ENCODE results near the gene LPIN1.
"Not testable (repeated sequence)": the region's sequence is repeated elsewhere in the genome, so short reads cannot be mapped to it uniquely, and the experiment has no call there.

The LPIN1 gene

GRCh38 chr2:11816935-11817334, 70.5 kb downstream of the LPIN1 start:
- DNase-seq: not testable (repeated sequence)

- DNase-seq: no peak
Measured at GRCh38 chr2:11819235-11819729, 72.8 kb downstream of the LPIN1 start.

- DNase-seq: no peak
Measured at GRCh38 chr2:11820650-11821049, 74.2 kb downstream of the LPIN1 start.

- no peak for DNase-seq
Measured at GRCh38 chr2:11821705-11822104, 75.3 kb downstream of the LPIN1 start.

GRCh38 chr2:11822359-11822745, 75.9 kb downstream of the LPIN1 start:
- not testable (repeated sequence) for DNase-seq

GRCh38 chr2:11822746-11823451, 76.5 kb downstream of the LPIN1 start:
- DNase-seq: no peak

- DNase-seq: no peak
Measured at GRCh38 chr2:11824901-11825828, 78.7 kb downstream of the LPIN1 start.

GRCh38 chr2:11827547-11827946, 81.1 kb downstream of the LPIN1 start:
- DNase-seq: no peak

- no peak for DNase-seq
Measured at GRCh38 chr2:11828933-11829323, 82.5 kb downstream of the LPIN1 start.

- peak; percentile 87 for DNase-seq
Measured at GRCh38 chr2:11829324-11829946, 83.0 kb downstream of the LPIN1 start.

- peak; percentile 93 for DNase-seq
Measured at GRCh38 chr2:11829947-11830707, 83.7 kb downstream of the LPIN1 start.

GRCh38 chr2:11830708-11831301, 84.4 kb downstream of the LPIN1 start:
- DNase-seq: no peak

- no peak for DNase-seq
Measured at GRCh38 chr2:11831415-11831814, 85.0 kb downstream of the LPIN1 start.

- DNase-seq: no peak
Measured at GRCh38 chr2:11832531-11832930, 86.1 kb downstream of the LPIN1 start.

GRCh38 chr2:11833601-11834000, 87.2 kb downstream of the LPIN1 start:
- DNase-seq: no peak

- peak; percentile 14 for DNase-seq
Measured at GRCh38 chr2:11835403-11835802, 89.0 kb downstream of the LPIN1 start.

GRCh38 chr2:11836647-11837219, 90.3 kb downstream of the LPIN1 start:
- no peak for DNase-seq

- no peak for DNase-seq
Measured at GRCh38 chr2:11837875-11838734, 91.7 kb downstream of the LPIN1 start.

GRCh38 chr2:11839916-11840315, 93.5 kb downstream of the LPIN1 start:
- no peak for DNase-seq

GRCh38 chr2:11842336-11842735, 95.9 kb downstream of the LPIN1 start:
- peak; percentile 45 for DNase-seq

- not testable (repeated sequence) for DNase-seq
Measured at GRCh38 chr2:11844798-11845197, 98.4 kb downstream of the LPIN1 start.
